Astrocyte of the spinal cord (primary cell): Measurements from ENCODE around the gene ZNF891.

Experiments used
- DNase-seq: peaks from one replicate; pipeline ENCODE4 v3.0.0; 2011; ENCODE audit warnings: low read depth, low spot score
- H3K4me3 ChIP-seq: 2 replicates; pipeline ENCODE4 v1.5.1; 2011; ENCODE audit warnings: low read depth, mild to moderate bottlenecking, low read length, moderate library complexity
- CTCF ChIP-seq: IDR thresholded peaks from 2 replicates; pipeline ENCODE4 v1.5.1; 2012; ENCODE audit warnings: low read depth, mild to moderate bottlenecking, low read length, inconsistent platforms
- in situ Hi-C: cut with HindIII; loops from 2 replicates; pipeline ENCODE4 v1.10.0; 2017; ENCODE audit warnings: low sequenced_read_pairs

The ZNF891 gene

DNA sequence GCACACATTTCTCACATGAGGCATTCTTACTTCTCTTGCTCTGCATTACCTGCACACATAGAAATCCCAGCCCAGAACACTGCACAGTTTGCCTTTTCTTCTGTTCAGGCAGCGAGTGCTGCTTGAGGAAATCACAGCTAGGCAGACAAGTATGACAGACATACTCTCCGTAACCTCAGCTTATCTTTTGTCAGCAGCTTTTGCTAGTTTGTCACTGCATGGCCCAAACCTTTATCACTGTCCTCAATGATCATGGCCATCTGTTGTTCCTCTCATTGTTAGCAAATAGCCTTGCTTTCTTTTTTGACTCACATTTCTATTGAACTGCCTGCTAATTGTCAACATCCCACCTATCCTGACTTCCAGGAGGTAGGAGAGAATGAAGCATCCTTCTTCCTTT, 5.7 kb upstream of the ZNF891 start:
- DNase-seq: no peak
- in situ Hi-C loops: no loop called here
- H3K4me3 ChIP-seq: no peak overlapping the region
- TF ChIP-seq CTCF: no peak

DNA sequence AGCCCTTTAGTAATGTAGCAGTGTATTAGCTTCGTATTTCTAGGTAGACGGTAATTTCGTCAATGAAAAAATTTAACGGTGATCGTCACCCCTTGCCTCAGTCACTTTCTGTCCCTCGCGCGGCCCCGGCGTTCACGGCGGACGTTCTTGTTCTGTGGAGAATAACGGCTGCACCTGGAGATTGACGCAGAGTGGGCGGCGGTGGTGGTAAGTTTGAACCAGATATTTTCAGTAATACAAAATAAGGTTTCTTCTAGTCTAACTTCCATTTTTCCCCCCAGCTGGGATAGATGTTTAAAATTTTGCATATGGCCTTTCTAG, 694 bp upstream of the ZNF891 start:
- no peak for TF ChIP-seq CTCF
- DNase-seq: no peak
- in situ Hi-C loops: no loop called here
- peak overlapping the region; percentile 92 for H3K4me3 ChIP-seq

DNA sequence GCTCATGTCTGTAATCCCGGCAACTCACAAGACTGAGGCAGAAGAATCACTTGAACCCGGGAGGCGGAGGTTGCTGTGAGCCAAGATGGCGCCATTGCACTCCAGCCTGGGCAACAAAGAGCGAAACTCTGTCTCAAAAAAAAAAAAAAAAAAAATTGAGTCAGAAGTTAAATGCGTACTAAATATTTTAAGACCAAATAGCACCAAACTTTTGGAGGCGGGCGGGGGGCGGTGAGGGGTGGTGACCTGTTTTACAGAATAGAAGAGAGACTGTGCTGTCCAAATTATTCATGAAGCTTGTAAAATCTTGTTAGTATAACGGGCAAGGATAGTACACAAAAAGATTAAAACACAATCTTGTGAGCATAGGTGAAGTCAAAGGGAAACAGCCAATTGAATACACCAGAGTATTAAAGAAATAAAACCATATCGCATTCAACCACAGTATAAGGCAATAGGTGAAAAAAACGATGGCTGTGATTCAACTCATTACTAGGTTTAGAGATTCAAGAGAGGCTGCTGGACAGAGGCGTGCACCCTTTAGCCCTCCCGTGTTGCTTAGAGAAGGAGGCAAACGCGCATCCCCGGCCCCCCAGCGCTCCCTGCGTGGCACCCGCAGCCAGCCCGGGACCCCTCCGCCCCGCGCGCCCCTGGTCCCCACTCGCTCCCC, 571 bp downstream of the ZNF891 start:
- H3K4me3 ChIP-seq: peak overlapping the region; percentile 92
- TF ChIP-seq CTCF: no peak
- no peak for DNase-seq
- in situ Hi-C loops: no loop called here

- TF ChIP-seq CTCF: no peak
- DNase-seq: no peak
- H3K4me3 ChIP-seq: no peak overlapping the region
- in situ Hi-C loops: no loop called here
Measured at GRCh38 chr12:133124674-133125073, 5.4 kb downstream of the ZNF891 start.

DNA sequence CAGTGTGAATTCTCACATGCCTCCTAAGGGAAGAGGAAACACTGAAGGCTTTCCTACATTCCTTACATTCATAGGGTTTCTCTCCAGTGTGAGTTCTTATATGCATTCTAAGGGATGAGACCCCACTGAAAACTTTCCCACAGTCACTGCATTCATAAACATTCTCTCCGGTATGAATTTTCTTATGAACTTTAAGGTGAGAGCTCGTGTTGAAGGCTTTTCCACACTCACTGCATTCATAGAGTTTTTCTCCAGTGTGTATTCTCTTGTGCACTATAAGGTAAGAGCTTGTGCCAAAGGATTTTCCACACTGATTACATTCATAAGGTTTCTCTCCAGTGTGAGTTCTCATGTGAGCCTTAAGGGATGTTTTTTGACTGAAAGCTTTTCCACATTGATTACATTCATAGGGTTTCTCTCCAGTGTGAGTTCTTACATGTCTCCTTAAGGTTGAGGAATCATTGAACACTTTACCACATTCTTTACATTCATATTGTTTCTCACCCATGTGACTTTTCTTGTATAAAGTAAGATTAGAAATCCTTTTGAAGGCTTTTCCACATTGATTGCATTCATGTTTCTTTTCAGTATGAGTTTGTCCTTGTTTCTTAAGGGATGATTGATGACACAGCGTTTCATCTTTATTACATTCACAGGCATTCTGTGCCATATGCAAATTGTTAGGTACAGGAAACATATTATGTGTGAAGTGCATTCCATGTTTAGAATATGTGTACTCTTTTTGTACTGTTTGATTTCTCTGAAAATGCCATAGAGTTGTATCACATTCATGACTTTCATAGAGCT, 9.5 kb downstream of the ZNF891 start:
- H3K4me3 ChIP-seq: no peak overlapping the region
- DNase-seq: peak; percentile 16
- in situ Hi-C loops: no loop called here
- no peak for TF ChIP-seq CTCF

DNA sequence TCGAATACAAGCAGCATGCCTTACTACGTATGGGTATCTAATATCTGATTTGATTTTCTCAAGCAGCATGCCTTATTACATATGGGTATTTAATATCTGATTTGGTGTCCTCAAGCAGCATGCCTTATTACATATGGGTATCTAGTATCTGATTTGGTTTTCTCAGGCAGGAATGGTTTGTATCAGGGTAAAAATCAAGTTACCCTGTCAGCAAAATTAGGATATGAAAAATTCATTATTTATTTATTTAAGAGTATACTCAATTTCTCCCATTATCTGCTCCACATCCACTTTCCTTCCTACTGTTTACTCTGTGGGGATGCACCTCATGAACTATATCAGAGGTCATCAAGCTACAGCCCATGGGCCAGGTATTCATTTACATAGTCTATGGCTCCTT, 21.9 kb downstream of the ZNF891 start:
- no peak for DNase-seq
- no peak overlapping the region for H3K4me3 ChIP-seq
- no peak for TF ChIP-seq CTCF

More for the DNA sequence above, 21.9 kb downstream of the ZNF891 start:
- in situ Hi-C loops: no loop called here
